ENCODE measurements around the gene GPN2.

GRCh38 chr1:26922901-26923300 is 32.8 kb upstream of the GPN2 start:
- TF ChIP-seq POLR2A (IDR thresholded peaks at IDR 0.05) (no peak), CTCF (IDR thresholded peaks at IDR 0.05) (no peak), EP300 (IDR thresholded peaks at IDR 0.05) (no peak), POLR2AphosphoS5 (IDR thresholded peaks at IDR 0.05) (no peak)
